Measurements from ENCODE around the gene TRAPPC4. TPM values are rescaled to one million over a fixed set of nuclear protein-coding genes. Genes with fewer than 3 reads are reported as not detected.

The TRAPPC4 gene
- total and polyA plus RNA-seq, 2 of the 8 experiments (the other 6 are each of a cell fraction or from before 2014, with no cell fraction given), result 94.3 to 223 TPM

DNA sequence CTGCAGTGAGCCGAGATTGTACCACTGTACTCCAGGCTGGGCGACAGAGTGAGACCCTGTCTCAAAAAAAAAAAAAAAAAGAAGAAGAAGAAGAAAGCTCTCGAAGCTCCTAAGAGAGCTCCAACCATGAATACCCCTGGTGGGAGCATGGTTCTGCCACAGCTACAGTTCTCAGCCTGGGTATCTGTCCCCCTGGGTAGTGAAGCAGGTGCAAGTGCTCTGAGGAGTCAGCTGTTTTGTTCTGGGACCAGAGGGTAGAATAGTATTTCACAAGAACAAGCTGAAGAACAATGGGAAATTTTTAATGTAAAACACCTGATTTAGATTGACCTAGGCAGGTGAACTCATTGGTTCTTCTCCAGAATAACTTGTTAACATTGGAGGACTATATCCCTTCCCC is 42.7 kb downstream of the TRAPPC4 start (continued):
- TF ChIP-seq SP2 (IDR thresholded peaks at IDR 0.05; ENCODE audit: low read length), result no peak
- no peak for TF ChIP-seq GTF2F1 (IDR thresholded peaks at IDR 0.05; ENCODE audit: borderline replicate concordance, low read depth, low read length)
